Measurements from ENCODE around the gene ALX3.
A peak's percentile ranks its signal among the peaks of the same experiment; 100 is the strongest.
"Not testable (repeated sequence)": the region's sequence is repeated elsewhere in the genome, so short reads cannot be mapped to it uniquely, and the experiment has no call there.

ALX3 gene

GRCh38 chr1:110083866-110084226 lies 13.4 kb upstream of the ALX3 start:
- H3K4me3 ChIP-seq (ENCODE audit: low read depth, low read length), result peak overlapping the region; percentile 57
- no peak for TF ChIP-seq CTCF (IDR thresholded peaks at IDR 0.05; ENCODE audit: borderline replicate concordance, insufficient read depth, low read depth, low read length)

GRCh38 chr1:110083061-110083865 lies 12.8 kb upstream of the ALX3 start:
- H3K4me3 ChIP-seq (ENCODE audit: low read depth, low read length), result peak overlapping the region; percentile 57
- TF ChIP-seq CTCF (IDR thresholded peaks at IDR 0.05; ENCODE audit: borderline replicate concordance, insufficient read depth, low read depth, low read length), result no peak

GRCh38 chr1:110082477-110082876 lies 12.0 kb upstream of the ALX3 start:
- H3K4me3 ChIP-seq (ENCODE audit: low read depth, low read length), result no peak overlapping the region
- TF ChIP-seq CTCF (IDR thresholded peaks at IDR 0.05; ENCODE audit: borderline replicate concordance, insufficient read depth, low read depth, low read length), result no peak

- no peak for TF ChIP-seq CTCF (IDR thresholded peaks at IDR 0.05; ENCODE audit: borderline replicate concordance, insufficient read depth, low read depth, low read length)
- H3K4me3 ChIP-seq (ENCODE audit: low read depth, low read length), result no peak overlapping the region
Observed at GRCh38 chr1:110081061-110081460, 10.6 kb upstream of the ALX3 start.

GRCh38 chr1:110079995-110080394 lies 9.5 kb upstream of the ALX3 start:
- not testable (repeated sequence) for H3K4me3 ChIP-seq (ENCODE audit: low read depth, low read length)

- no peak overlapping the region for H3K4me3 ChIP-seq (ENCODE audit: low read depth, low read length)
- no peak for TF ChIP-seq CTCF (IDR thresholded peaks at IDR 0.05; ENCODE audit: borderline replicate concordance, insufficient read depth, low read depth, low read length)
Observed at GRCh38 chr1:110076789-110077500, 6.5 kb upstream of the ALX3 start.

- no peak for TF ChIP-seq CTCF (IDR thresholded peaks at IDR 0.05; ENCODE audit: borderline replicate concordance, insufficient read depth, low read depth, low read length)
- H3K4me3 ChIP-seq (ENCODE audit: low read depth, low read length), result no peak overlapping the region
Observed at GRCh38 chr1:110074166-110074565, 3.7 kb upstream of the ALX3 start.

Data from GM12875 (cell line).